ENCODE measurements around the gene DIMT1. TPM values are rescaled to one million over a fixed set of nuclear protein-coding genes. Genes with fewer than 3 reads are reported as not detected.
A peak's percentile ranks its signal among the peaks of the same experiment; 100 is the strongest.

DIMT1 gene
- total RNA-seq, 1 donor from 2014 or later = 21.9 TPM

- TF ChIP-seq CTCF (IDR thresholded peaks at IDR 0.05; ENCODE audit: unreplicated experiment) = no peak
- H3K27me3 Mint-ChIP-seq (ENCODE audit: low read depth) = no peaks in the 10 kb centered on the region
- H3K4me3 Mint-ChIP-seq = peak within 1 kb of the TSS; percentile 92
- peaks cover 18% of the 10 kb centered on the region for H3K4me1 Mint-ChIP-seq
- H3K36me3 Mint-ChIP-seq = no peaks in the 10 kb centered on the region
- no peaks in the 10 kb centered on the region for H3K9me3 Mint-ChIP-seq
- H3K27ac Mint-ChIP-seq = peak within 1 kb of the TSS; percentile 95
- DNase-seq (ENCODE audit: low spot score in 2 of 2, unreplicated experiment in 2 of 2) = peak; percentile 97 to 99
Measured at GRCh38 chr5:62412549-62413329, 9.0 kb upstream of the DIMT1 start, which contains the start of gene IPO11. Gene IPO11, plus strand, starts transcription at chr5:62412763. Its CDS starts 24,517 bp downstream, at chr5:62437280.

- no peak for TF ChIP-seq CTCF (IDR thresholded peaks at IDR 0.05; ENCODE audit: unreplicated experiment)
- Mint-ChIP-seq H3K9me3 (no peaks in the 10 kb centered on the region), H3K27ac (no peak overlapping the region), H3K4me1 (no peaks in the 10 kb centered on the region), H3K36me3 (peaks cover 34% of the 10 kb centered on the region), H3K4me3 (no peak overlapping the region), H3K27me3 (ENCODE audit: low read depth) (no peaks in the 10 kb centered on the region)
- DNase-seq (ENCODE audit: low spot score in 2 of 2, unreplicated experiment in 2 of 2) = no peak
Measured at GRCh38 chr5:62395210-62395950, 8.3 kb downstream of the DIMT1 start.

- peaks cover 15% of the 10 kb centered on the region for H3K4me1 Mint-ChIP-seq
- no peaks in the 10 kb centered on the region for H3K27me3 Mint-ChIP-seq (ENCODE audit: low read depth)
- DNase-seq (ENCODE audit: low spot score in 2 of 2, unreplicated experiment in 2 of 2) = no peak
- H3K9me3 Mint-ChIP-seq = no peaks in the 10 kb centered on the region
- H3K36me3 Mint-ChIP-seq = peaks cover 18% of the 10 kb centered on the region
- H3K27ac Mint-ChIP-seq = peak overlapping the region; percentile 21
- H3K4me3 Mint-ChIP-seq = no peak overlapping the region
- TF ChIP-seq CTCF (IDR thresholded peaks at IDR 0.05; ENCODE audit: unreplicated experiment) = no peak
Measured at GRCh38 chr5:62386824-62387223, 16.9 kb downstream of the DIMT1 start.

- no peaks in the 10 kb centered on the region for H3K9me3 Mint-ChIP-seq
- H3K36me3 Mint-ChIP-seq = peaks cover 25% of the 10 kb centered on the region
- DNase-seq (ENCODE audit: low spot score in 2 of 2, unreplicated experiment in 2 of 2) = no peak
- TF ChIP-seq CTCF (IDR thresholded peaks at IDR 0.05; ENCODE audit: unreplicated experiment) = no peak
- H3K4me3 Mint-ChIP-seq = no peak overlapping the region
- no peaks in the 10 kb centered on the region for H3K27me3 Mint-ChIP-seq (ENCODE audit: low read depth)
- H3K27ac Mint-ChIP-seq = peak overlapping the region; percentile 91
- H3K4me1 Mint-ChIP-seq = peaks cover 15% of the 10 kb centered on the region
Measured at GRCh38 chr5:62385816-62386400, 17.8 kb downstream of the DIMT1 start.

- no peaks in the 10 kb centered on the region for H3K27me3 Mint-ChIP-seq (ENCODE audit: low read depth)
- no peak for DNase-seq (ENCODE audit: low spot score in 2 of 2, unreplicated experiment in 2 of 2)
- H3K4me3 Mint-ChIP-seq = no peak overlapping the region
- peak overlapping the region; percentile 91 for H3K27ac Mint-ChIP-seq
- H3K36me3 Mint-ChIP-seq = peaks cover 28% of the 10 kb centered on the region
- TF ChIP-seq CTCF (IDR thresholded peaks at IDR 0.05; ENCODE audit: unreplicated experiment) = no peak
- H3K4me1 Mint-ChIP-seq = peaks cover 15% of the 10 kb centered on the region
- H3K9me3 Mint-ChIP-seq = no peaks in the 10 kb centered on the region
Measured at GRCh38 chr5:62385131-62385530, 18.6 kb downstream of the DIMT1 start.
